Muscle of arm (tissue), 12 donors: ENCODE measurements around the gene NEURL1B. TPM values are rescaled to one million over a fixed set of nuclear protein-coding genes. Genes with fewer than 3 reads are reported as not detected.

Source experiments
- DNase-seq: peaks from one replicate; pipeline ENCODE4 v3.0.0-alpha.2; 2013
- polyA plus RNA-seq, 12 donors: library from polyadenylated mRNA; unstranded; fragments of 120-200 nt; gene quantifications; one replicate each; pipeline ENCODE4 v1.2.1, GENCODE V29; 2013; ENCODE audit not compliant: insufficient read length in 12 of 12

The NEURL1B gene
- polyA plus RNA-seq, 12 donors = 24.0 to 43.7 (median 35.4) TPM; not detected in 1

- DNase-seq = no peak
Measured at GRCh38 chr5:172632346-172633092, 8.5 kb upstream of the NEURL1B start.

GRCh38 chr5:172633403-172633970 lies 7.6 kb upstream of the NEURL1B start:
- DNase-seq = no peak

- no peak for DNase-seq
Measured at GRCh38 chr5:172634106-172634899, 6.8 kb upstream of the NEURL1B start.

- DNase-seq = no peak
Measured at GRCh38 chr5:172635038-172635437, 6.0 kb upstream of the NEURL1B start.

- DNase-seq = no peak
Measured at GRCh38 chr5:172636279-172637050, 4.6 kb upstream of the NEURL1B start.

- no peak for DNase-seq
Measured at GRCh38 chr5:172637110-172637580, 3.9 kb upstream of the NEURL1B start.

GRCh38 chr5:172637740-172638139 lies 3.3 kb upstream of the NEURL1B start:
- no peak for DNase-seq

GRCh38 chr5:172638209-172638768 lies 2.8 kb upstream of the NEURL1B start:
- no peak for DNase-seq

GRCh38 chr5:172640139-172640538 lies 924 bp upstream of the NEURL1B start:
- no peak for DNase-seq

GRCh38 chr5:172641359-172642050 lies 442 bp downstream of the NEURL1B start:
- no peak for DNase-seq

- DNase-seq = no peak
Measured at GRCh38 chr5:172642051-172642409, 967 bp downstream of the NEURL1B start.

GRCh38 chr5:172642486-172642885 lies 1.4 kb downstream of the NEURL1B start:
- no peak for DNase-seq

- DNase-seq = no peak
Measured at GRCh38 chr5:172642926-172643871, 2.1 kb downstream of the NEURL1B start.

GRCh38 chr5:172644266-172644665 lies 3.2 kb downstream of the NEURL1B start:
- DNase-seq = no peak

- no peak for DNase-seq
Measured at GRCh38 chr5:172644711-172645110, 3.6 kb downstream of the NEURL1B start.

- DNase-seq = no peak
Measured at GRCh38 chr5:172645271-172646055, 4.4 kb downstream of the NEURL1B start.

- DNase-seq = no peak
Measured at GRCh38 chr5:172646716-172647285, 5.7 kb downstream of the NEURL1B start.

GRCh38 chr5:172647352-172648012 lies 6.4 kb downstream of the NEURL1B start:
- no peak for DNase-seq
